ENCODE data around the gene COMMD1.

GRCh38 chr2:62014102-62014501, 108.6 kb downstream of the COMMD1 start:
- TF ChIP-seq ESRRG (CRISPR knock-in tag; IDR thresholded peaks at IDR 0.05): no peak
- TF ChIP-seq ZFP3 (CRISPR knock-in tag; IDR thresholded peaks at IDR 0.05): no peak
- TF ChIP-seq RARB (CRISPR knock-in tag; IDR thresholded peaks at IDR 0.05): no peak
- TF ChIP-seq, protein P1, sequence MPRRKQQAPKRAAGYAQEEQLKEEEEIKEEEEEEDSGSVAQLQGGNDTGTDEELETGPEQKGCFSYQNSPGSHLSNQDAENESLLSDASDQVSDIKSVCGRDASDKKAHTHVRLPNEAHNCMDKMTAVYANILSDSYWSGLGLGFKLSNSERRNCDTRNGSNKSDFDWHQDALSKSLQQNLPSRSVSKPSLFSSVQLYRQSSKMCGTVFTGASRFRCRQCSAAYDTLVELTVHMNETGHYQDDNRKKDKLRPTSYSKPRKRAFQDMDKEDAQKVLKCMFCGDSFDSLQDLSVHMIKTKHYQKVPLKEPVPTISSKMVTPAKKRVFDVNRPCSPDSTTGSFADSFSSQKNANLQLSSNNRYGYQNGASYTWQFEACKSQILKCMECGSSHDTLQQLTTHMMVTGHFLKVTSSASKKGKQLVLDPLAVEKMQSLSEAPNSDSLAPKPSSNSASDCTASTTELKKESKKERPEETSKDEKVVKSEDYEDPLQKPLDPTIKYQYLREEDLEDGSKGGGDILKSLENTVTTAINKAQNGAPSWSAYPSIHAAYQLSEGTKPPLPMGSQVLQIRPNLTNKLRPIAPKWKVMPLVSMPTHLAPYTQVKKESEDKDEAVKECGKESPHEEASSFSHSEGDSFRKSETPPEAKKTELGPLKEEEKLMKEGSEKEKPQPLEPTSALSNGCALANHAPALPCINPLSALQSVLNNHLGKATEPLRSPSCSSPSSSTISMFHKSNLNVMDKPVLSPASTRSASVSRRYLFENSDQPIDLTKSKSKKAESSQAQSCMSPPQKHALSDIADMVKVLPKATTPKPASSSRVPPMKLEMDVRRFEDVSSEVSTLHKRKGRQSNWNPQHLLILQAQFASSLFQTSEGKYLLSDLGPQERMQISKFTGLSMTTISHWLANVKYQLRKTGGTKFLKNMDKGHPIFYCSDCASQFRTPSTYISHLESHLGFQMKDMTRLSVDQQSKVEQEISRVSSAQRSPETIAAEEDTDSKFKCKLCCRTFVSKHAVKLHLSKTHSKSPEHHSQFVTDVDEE (CRISPR knock-in tag; IDR thresholded peaks at IDR 0.05): no peak

Measured in SK-N-SH treated with all-trans-retinoic acid at 6 μM for 48 hours (cell line).